HepG2 (cell line): ENCODE data around the gene CSE1L. TPM values are rescaled to one million over a fixed set of nuclear protein-coding genes. Genes with fewer than 3 reads are reported as not detected.

Experiments
- polyA plus RNA-seq, 8 experiments: library from polyadenylated mRNA; depleted of rRNA in 3 of 8; stranded (reverse) in 7 of 8; unstranded in 1 of 8; fragments of >200 nt; fragmentation: Illumina TruSeq in 4 of 8; extraction: Trizol in 4 of 8; gene quantifications; 2 replicates each; pipeline versions ENCODE4 v1.2.1 to v1.2.3, GENCODE V29; 2011 to 2016; ENCODE audit warnings: low read depth in 4 of 8, missing spikeins in 1 of 8, mixed read lengths in 1 of 8; ENCODE audit not compliant: insufficient read depth in 1 of 8
- small RNA-seq, 3 experiments: library from RNA; depleted of rRNA; stranded (forward); fragments of <200 nt; gene quantifications; one replicate each; pipeline ENCODE3, GENCODE V24; 2012; ENCODE audit warnings: low read depth in 2 of 3, low replicate concordance in 1 of 3; ENCODE audit not compliant: insufficient read length in 3 of 3, insufficient read depth in 2 of 3
- total RNA-seq, 5 experiments: library from RNA; depleted of rRNA; stranded (reverse); fragments of >200 nt; fragmentation: Illumina TruSeq; extraction: Trizol; gene quantifications; 2 replicates each; pipeline ENCODE4 v1.2.3, GENCODE V29; 2016; ENCODE audit warnings: low read depth in 1 of 5

The CSE1L gene
- total and polyA plus RNA-seq, 2 of the 13 experiments (the other 11 are each of a cell fraction or from before 2014, with no cell fraction given): 56.9 to 258 TPM

Small RNA genes within 50 kb of the gene (small RNA-seq; reads per million reads assigned to genes)
- gene SNAP23P1: 0 to 0.10 (median 0) reads per million in 3 experiments

Other genes starting within 250 kb of the CSE1L start
- 0.02 and 0.06 TPM in 2 replicates for gene PREX1, start 218.3 kb upstream of the CSE1L start, total RNA-seq (2016; rRNA removed; fragmentation: Illumina TruSeq; extraction: Trizol)
- gene PREX1, start 218.3 kb upstream of the CSE1L start, polyA plus RNA-seq (2011; rRNA removed): 0.04 and 0.05 TPM in 2 replicates
- 60.8 and 89.4 TPM in 2 replicates for gene ARFGEF2, start 124.6 kb upstream of the CSE1L start, total RNA-seq (2016; rRNA removed; fragmentation: Illumina TruSeq; extraction: Trizol)
- 44.0 and 44.6 TPM in 2 replicates for gene ARFGEF2, start 124.6 kb upstream of the CSE1L start, polyA plus RNA-seq (2011; rRNA removed)
- 119 and 186 TPM in 2 replicates for gene STAU1, start 142.0 kb downstream of the CSE1L start, total RNA-seq (2016; rRNA removed; fragmentation: Illumina TruSeq; extraction: Trizol)
- 121 and 133 TPM in 2 replicates for gene STAU1, start 142.0 kb downstream of the CSE1L start, polyA plus RNA-seq (2011; rRNA removed)
- 72.8 and 88.3 TPM in 2 replicates for gene DDX27, start 173.1 kb downstream of the CSE1L start, total RNA-seq (2016; rRNA removed; fragmentation: Illumina TruSeq; extraction: Trizol)
- gene DDX27, start 173.1 kb downstream of the CSE1L start, polyA plus RNA-seq (2011; rRNA removed): 42.6 and 48.0 TPM in 2 replicates
- 11.1 and 15.9 TPM in 2 replicates for gene ZNFX1, start 231.7 kb downstream of the CSE1L start, total RNA-seq (2016; rRNA removed; fragmentation: Illumina TruSeq; extraction: Trizol)
- gene ZNFX1, start 231.7 kb downstream of the CSE1L start, polyA plus RNA-seq (2011; rRNA removed): 2.9 and 3.5 TPM in 2 replicates